Measurements from ENCODE around the gene DTX1.

Gene DTX1

DNA sequence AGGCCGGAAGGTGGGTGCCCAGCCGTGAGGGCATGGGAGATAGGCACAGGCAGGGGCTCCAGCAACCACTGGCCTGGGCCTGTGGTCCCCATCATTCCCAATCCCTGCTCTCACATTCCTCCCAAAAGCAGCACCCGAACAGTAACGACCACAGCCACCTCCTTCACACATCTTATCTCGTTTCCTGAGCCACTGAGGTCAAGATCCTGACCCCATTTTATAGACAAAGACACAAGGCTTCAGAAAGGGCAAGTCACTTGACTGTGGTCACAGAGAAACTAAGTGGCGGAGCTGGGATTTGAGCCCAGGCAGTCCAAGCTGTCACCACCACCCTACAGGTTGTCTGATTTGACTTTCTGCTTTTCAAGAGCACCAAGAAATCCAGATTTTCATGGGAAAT, 38.9 kb downstream of the DTX1 start:
- DNase-seq: no peak

DNA sequence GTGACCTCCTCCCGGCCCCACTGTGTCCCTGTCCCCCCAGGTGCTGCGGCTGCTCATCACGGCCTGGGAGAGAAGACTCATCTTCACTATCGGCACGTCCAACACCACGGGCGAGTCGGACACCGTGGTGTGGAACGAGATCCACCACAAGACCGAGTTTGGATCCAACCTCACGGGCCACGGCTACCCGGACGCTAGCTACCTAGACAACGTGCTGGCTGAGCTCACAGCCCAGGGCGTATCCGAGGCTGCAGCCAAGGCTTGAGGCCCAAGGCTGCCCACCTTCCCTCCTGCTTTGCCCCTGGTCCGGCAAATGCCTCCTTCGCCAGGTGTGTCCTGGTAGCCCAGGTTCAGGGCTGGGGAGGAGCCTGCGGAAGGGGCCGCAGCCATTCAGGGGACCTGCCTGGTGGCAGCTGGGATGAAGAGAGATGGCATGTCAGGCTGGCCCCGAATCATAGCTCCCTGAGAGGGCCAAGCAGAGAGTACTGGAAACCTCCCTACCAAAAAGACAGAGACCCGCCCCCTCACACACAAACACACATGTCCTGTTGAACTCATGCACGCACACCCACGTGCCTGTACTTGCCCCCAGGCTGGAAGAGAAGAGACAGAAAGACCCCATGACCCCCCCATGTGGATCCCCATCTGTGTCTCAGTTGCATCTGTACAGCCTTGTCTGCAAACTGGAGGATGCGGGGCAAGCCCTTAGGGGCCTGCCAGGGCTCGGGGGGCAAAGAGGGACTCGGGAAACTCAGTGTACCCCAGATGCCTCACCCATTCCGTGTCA, 40.3 kb downstream of the DTX1 start:
- DNase-seq: no peak

DNA sequence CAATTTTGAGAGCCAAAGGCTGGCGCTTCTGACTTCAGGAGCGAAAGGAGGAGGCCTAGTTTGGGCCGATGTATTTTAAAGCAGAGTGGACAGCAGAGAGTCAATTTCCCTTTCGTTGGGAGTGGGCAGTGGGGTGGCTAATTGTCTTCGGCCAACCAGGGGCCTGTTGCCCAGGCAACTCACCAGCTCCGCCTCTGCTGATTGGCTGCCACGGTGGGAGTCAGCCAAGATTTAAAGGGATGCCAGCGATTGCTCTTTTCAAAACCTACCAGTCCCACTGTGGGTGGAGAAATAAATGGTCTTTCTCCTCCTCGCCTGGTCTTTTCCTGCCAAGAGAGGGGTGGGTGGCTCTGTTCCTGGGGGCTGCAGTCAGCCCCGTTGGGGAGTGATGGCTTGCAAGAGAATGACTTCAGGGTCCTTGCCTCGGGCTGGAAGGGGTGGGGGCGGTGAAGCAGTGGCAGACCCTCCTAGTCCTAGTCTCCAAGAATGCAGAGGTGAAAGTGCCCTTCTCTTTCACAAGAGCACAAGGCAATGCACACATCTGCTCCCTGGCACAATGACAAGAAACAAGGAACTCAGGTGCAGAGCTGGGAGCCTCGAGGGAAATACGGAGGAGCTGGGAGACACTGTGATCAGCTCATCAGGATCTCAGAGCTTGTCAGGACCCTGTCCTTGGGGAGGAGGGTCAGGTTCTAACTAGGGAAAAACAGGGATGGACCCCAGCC, 41.3 kb downstream of the DTX1 start:
- no peak for DNase-seq

DNA sequence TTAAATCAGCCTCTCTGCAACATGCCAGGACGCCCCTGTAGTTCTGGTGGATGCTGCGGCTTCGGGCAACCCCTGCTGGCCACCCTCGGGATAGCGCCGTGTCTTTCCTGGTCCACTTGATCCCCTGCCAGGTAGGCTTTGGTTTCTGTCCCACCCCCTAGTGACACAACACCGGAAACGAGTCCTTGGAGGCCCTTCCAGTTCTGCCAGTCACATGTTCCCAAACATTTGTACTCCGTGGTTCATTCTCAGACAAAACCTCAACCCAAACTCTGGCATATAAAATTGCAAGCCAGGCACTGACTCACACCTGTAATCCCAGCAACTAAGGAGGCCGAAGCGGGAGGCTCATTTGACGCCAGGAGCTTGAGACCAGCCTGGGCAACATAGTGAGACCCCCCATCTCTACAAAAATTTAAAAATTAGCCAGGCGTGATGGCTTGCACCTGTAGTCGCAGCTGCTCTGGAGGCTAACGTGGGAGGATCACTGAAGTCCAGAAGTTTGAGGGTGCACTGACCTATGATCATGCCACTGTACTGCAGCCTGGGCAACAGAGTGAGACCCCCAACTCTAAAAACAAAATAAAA, 42.0 kb downstream of the DTX1 start:
- peak; percentile 56 for DNase-seq

DNA sequence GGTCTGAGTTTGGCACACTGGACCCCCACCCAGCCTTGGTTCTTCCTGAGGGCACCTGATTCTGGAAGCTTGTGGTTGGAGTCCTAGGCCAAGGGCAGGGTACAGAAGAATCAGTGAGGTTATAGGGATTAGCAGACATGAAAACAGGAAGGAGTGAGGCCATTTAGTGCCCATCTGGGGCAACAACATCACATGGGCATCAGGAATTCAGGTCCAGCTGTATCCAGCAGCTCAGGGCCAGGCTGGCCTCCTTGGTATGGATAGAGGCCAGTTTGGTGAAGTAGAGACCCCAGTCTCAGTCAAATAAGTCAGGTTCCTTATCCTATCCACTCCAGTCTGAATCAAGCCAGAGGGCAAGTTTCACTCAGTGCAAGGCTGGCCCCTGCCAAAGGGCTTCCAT, 42.8 kb downstream of the DTX1 start:
- DNase-seq: no peak

DNA sequence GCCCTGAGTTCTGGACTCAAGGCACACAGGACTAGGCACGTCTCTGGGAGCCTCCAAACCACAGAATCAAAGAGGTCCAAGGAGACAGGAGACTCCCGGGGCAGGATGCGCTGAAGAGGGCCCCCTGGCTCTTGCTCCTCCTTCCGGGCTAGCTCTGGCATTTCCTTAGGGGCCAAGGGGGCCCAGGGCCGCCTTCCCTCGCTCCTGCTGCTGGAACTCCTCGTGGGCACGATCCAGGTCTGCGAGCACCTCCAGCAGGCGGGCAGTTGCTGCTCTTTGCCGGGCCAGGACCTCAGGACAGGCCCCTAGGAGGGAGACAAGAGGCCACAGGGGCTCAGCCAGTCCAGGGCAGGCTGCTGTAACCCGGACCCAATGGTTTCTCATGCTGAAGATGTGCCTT, 43.2 kb downstream of the DTX1 start:
- DNase-seq: no peak

DNA sequence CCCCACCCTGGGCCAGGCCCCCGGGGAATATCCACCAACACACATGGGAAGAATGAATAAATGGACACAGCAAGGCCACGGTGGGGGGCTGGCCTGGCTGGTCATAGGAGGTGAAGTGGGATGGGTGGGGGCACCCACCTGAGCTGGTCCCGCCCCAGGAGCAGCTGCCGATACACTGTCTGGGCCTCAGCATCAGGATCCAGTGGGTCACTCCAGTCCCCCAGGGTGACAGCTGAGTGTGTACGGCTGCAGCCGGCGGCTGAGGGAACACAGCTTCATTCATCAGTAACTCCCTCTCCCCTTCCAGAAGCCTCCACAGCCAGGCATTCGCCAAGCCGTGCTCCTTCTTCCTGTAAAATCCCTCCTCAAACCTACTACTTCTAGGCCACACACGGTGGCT, 45.2 kb downstream of the DTX1 start:
- DNase-seq: no peak

DNA sequence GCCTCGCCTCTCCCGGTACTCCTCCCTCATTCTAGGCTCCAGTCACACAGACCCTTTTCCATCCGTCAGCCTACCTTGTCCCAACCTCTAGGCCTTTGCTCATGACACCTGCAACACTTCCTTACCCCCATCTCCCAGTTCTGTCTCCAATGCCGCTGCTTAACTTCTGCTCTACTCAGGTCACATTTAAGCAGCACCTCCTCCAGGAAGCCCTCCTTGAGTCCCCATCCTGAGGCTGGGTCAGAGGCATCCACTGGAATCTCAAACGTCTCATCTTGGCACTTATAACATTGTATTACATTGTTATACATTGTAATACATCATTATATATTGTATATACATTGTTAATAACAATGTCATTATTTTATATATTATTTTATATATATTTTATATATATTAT, 46.3 kb downstream of the DTX1 start:
- no peak for DNase-seq

DNA sequence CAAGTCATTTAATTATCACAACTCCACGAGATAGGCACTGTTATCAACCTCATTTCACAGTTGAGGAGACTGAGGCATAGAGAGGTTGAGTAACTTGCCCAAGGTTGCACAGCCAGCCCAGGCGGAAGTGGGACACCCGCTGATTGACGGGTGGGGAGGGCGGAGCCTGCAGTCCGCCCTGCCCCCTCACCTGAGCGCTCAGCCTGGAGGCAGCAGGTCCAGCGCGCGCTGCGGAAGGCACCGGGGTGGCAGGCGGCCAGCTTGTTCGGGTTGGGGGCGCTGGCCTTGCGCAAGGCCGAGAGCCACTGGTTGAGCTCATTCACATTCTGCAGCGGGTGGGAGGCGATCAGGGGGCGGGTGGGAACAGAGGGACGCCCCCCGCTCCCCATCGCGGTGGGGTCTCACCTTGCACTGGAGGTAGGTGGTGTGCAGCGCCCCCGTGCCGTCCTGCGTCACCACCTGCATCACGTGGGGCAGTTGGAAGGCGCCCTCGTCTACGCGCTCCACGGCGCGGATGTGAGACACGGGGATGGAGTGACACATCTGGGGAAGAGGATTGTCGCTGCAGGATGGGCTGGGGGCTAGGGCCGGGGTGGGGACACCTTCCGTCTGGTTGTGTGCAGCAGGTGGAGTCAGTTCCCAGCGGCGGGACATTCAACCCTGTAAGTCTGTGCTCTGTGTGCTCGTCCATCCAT, 47.4 kb downstream of the DTX1 start:
- no peak for DNase-seq

DNA sequence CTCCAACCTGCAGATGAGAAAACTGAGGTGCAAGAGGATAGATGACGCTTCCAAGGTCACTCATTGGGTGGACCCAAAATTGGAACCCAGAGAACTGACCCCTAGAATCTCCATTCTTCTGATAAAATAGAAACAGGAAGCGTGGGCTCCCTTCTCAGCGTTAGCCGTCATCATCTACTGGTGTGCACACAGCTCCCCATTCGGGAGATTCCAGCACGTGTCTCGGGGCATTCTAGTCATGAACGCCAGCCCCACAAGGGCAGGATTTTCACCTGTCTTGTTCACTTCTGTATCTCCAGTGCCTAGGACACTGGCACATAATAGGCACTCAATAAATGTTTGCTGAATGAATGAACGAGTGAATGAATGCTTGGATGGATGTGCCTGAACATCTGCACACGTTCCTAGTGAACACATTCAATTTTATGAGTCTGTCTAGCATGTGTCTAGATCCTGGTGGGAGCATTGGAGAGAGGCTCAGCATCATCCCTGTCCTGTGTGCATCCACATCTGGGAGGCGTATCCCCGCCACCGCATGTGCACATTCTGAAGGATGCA, 48.5 kb downstream of the DTX1 start:
- DNase-seq: no peak

DNA sequence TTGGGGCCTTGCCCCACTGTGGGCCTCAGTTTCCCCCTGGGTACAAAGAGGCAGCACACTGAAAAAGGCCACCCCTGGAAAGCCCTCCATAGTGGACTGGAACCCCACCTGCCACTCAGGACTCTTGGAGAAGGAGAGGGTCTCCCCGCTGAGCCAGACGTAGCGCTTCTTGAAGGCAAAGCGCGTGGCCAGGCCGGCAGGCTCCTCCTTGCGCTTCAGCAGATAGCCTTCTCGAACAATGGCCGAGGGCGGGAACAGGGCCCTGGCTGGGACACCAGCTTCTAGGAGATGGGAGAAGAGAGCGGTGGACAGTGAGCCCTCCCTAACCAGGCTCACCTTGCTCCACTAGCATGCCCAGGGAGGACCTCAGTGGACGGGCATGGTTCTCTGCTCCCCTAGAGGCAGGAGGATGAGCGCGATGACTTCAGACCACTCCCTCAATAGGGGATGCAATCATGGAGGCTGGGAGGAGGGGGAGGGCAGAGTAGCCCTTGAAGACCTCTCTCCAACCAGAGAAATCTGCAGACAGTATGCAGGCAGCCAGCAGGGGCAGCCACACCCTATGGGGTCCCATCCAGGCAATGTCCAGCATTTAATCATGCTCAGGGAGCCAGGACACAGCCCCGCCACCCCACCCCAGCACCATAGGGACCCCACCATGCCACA, 49.2 kb downstream of the DTX1 start:
- no peak for DNase-seq

DNA sequence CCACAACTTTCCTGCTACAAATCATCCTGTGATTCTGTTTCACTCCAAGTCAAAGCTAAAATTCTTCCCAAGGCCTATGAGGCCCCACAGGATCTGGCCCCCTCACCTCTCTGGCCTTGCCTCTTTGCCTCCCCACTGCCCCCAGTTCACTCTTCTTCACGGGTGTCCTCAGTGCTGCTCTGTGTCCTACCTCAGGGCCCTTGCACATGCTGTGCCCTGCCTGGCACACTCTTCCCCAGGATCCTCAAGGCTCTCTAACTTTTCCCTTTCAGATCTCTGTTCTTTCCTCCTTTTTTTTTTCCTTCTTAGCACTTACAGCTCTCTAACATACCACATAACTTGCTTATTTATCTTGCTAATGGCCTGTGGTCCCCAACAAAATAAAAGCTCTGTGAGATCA, 49.8 kb downstream of the DTX1 start:
- no peak for DNase-seq

DNA sequence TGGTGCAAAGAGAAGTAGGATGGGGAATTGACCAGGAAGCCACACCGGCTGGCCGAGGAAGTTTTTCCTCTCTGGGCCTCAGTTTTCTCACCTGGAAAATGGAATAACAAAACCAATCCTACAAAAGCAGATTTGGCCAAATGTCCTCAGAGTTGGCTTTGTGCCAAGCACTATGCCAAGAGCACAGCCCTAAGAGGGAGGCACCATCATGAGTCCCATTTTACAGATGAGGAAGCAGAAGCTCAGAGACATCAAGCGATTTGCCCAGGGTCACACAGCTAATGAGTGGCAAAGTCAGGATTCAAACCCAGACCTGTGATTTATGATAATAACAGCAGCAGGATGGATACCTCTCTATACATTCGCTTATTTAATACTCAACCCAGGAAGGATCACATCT, 51.8 kb downstream of the DTX1 start:
- DNase-seq: no peak

DNA sequence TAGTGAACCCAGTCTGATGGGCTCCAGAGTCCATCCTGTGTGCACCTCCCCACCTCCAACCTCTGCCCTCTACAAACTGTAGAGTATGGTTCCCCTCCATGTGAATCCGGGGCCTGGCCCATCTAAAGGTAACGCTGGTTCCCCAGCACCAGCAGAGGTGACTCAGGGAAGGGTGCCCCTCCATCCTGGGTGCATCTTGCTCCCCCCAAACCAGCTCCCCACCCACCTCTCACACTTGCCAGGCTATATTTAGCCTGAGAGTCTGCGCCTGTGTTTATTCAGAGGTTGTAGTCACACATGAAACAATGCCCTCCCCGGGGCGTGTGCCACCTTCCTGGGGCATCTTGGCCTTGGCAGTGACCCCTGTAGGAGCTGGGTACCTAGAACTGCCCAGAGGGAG, 52.8 kb downstream of the DTX1 start:
- no peak for DNase-seq

DNA sequence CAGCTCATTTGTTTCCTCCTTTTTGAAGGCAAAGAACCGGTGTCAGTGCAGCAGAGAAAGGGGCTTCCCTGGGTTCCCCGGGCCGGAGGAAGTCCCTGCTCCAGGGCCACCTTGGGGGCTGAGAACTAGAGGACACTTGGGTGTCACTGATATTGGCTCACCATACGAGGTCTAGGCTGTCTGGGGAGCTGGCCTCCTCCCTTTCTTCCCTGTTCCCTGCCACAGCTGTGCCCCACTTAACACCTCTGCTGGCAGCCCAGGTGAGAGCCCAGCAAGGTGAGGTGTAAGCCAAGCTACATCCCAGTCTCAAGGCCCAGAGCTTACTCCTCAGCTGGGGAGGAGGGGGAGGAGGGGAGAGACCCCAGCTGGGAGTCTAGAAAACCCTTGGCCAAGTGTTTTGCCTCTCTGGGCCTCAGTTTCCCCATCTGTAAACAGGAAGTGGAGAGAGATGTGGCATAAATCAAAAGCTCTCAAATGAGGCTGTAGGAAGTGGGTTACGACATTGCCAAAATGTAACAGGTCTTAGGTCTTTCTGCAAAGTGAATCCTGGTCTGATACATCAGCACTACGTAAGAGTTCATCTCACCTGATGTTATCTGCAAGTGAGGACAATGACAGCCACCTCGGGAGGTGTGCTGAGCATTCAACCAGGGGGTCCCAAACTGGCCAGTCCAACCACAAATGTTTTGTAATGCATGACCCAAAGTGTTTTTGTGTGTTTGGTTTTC, 53.5 kb downstream of the DTX1 start:
- no peak for DNase-seq

DNA sequence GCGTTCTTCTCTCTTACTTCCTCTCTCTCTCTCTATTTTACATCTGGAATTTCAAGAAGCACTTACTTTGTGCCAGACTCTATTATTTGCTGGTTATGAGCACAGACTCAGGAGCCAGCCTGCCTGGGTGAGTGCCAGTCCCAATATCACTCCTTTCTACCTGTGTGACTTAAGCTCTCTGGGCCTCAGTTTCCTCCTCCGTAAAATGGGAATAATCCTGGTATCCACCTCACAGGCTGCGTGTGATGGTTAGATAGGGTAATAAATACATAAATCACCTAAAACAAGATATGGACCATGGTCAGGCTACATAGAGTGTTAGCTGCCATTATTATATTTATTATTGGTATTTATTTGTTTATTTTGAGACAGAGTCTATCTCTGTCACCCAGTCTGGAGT, 54.7 kb downstream of the DTX1 start:
- DNase-seq: no peak

DNA sequence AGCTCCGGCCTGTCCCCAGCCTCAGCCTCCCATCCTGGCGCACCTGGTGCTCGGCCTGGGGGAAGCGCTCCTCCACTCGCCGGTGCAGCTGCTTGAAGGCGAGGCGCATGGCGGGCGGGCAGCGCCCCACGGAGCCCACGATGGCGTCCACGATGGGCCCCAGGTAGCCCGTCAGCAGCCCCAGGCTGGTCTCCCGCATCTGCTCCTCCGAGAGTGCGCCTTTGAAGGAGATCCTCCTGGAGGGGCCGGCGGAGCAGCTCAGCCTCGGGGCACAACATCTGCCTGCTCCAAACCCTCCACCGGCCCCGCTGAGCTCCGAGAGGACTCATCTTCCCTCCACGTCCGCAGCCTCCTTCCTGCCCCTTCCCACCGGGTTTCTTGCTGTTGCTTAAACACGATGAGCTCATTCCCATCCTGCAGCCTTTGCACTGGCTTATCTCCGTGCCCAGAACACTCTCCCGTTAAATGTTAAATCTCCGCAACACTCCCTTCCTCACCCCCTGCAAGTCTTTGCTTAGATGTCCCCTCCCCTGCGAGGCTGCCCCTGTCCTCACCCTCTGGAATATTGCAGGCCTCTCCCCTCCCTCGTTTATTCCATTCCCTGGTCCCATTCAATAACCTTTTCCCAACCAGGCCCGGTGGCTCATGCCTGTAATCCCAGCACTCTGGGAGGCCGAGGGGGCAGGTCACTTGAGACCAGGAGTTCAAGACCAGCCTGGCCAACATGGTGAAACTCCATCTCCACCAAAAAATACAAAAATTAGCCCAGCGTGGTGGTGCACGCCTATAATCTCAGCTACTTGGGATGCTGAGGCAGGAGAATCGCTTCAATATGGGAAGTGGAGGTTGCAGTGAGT, 55.7 kb downstream of the DTX1 start:
- DNase-seq: no peak

DNA sequence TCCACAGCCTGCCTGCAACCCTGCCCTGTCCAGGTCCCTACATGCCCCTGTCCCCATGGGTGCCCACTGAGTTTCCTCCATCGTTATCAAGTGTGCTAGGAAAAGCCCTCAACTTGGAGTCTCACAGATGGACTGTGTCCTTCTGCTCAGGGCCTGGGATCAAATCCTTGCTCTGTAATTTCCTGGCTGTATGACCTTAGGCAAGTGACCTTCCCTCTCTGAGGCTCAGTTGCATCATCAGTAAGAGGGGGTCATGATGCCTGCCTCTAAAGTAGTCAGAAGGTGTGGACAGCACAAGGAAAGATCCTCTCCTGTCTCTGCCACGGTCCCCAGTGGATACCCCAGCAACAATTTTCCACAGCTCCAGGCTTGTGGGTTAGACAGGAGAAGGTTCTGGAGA, 56.9 kb downstream of the DTX1 start:
- DNase-seq: no peak

DNA sequence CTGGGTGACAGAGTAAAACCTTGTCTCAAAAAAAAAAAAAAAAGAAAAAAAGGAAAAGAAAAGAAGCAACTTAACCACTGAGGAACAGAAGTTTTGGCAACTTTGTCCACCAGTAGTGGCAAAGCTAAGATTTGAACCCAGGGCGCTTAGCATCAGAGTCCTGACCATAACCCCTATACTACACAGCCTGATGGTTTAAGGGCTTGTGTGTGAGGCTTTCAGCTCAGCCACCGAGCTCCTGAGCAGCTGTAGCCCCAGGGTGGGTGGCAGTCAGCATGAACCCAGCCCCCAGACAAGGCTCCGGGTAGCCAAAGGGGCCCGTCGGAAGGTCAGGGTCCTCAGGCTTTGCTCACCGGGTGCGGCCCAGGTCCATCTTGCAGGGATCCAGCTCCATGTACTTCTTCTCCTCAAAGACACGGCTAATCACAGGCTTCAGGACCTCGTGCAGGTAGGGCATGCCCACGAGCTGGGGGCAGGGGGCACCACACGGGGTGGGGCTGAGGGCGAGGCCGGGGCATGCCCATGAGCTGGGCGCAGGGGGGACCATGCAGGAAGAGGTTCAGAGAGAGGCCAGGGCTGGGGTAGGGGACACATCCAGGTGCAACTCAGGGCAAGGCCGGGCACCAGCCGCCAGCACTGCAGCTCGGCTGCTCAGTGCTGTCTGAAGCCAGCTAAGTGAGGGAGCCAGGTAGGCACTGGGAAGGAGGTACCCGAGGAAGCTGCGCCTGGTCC, 58.1 kb downstream of the DTX1 start:
- no peak for DNase-seq

Measured in fibroblast of skin of scalp (primary cell).